GM21529 (cell line): ENCODE results near the gene HOXB5.

Experiments
- ATAC-seq: cut with Tn5 transposase; IDR thresholded peaks from one replicate; pipeline ENCODE4 v1.9.1; 2021; ENCODE audit not compliant: unreplicated experiment

Gene HOXB5

GRCh38 chr17:48577330-48577945 lies 16.1 kb downstream of the HOXB5 start:
- ATAC-seq, result no peak

GRCh38 chr17:48576479-48577309 lies 16.9 kb downstream of the HOXB5 start:
- no peak for ATAC-seq

- ATAC-seq, result no peak
These were observed 17.7 kb downstream of the HOXB5 start for GRCh38 chr17:48575673-48576478.

GRCh38 chr17:48575066-48575582 lies 18.5 kb downstream of the HOXB5 start:
- no peak for ATAC-seq

- ATAC-seq, result no peak
These were observed 19.0 kb downstream of the HOXB5 start for GRCh38 chr17:48574505-48575065.

- no peak for ATAC-seq
These were observed 21.7 kb downstream of the HOXB5 start for GRCh38 chr17:48571826-48572417.

- ATAC-seq, result no peak
These were observed 22.4 kb downstream of the HOXB5 start for GRCh38 chr17:48571024-48571818.

GRCh38 chr17:48570325-48571023 lies 23.1 kb downstream of the HOXB5 start:
- no peak for ATAC-seq

GRCh38 chr17:48569674-48570324 lies 23.8 kb downstream of the HOXB5 start:
- no peak for ATAC-seq

GRCh38 chr17:48569240-48569582 lies 24.4 kb downstream of the HOXB5 start:
- ATAC-seq, result no peak

- ATAC-seq, result no peak
These were observed 24.9 kb downstream of the HOXB5 start for GRCh38 chr17:48568499-48569239.

- ATAC-seq, result no peak
These were observed 25.8 kb downstream of the HOXB5 start for GRCh38 chr17:48567646-48568354.

GRCh38 chr17:48567209-48567608 lies 26.4 kb downstream of the HOXB5 start:
- ATAC-seq, result no peak

- ATAC-seq, result no peak
These were observed 26.9 kb downstream of the HOXB5 start for GRCh38 chr17:48566717-48567116.

GRCh38 chr17:48565925-48566710 lies 27.5 kb downstream of the HOXB5 start:
- ATAC-seq, result no peak

GRCh38 chr17:48565022-48565554 lies 28.5 kb downstream of the HOXB5 start:
- no peak for ATAC-seq
